Measurements from ENCODE around the gene GRIN1.

GRCh38 chr9:137180491-137180890, 41.5 kb downstream of the GRIN1 start:
- TF ChIP-seq GATA2 (IDR thresholded peaks at IDR 0.05; ENCODE audit: low read depth, low read length) (no peak), GATA3 (IDR thresholded peaks at IDR 0.05; ENCODE audit: low read depth, low read length) (no peak)

Measured in SH-SY5Y (cell line).